Stimulated activated naive B cell treated with anti-CD40 and anti-IgM and Interleukin-4, amounts not matched to agents 10 μg/mL and 1 μg/mL and 100 μg/mL, for 72 hours (primary cell): ENCODE results near the gene PCAT6.

Source experiments
- ATAC-seq, 2 donors: fragments of 150-1000 bp; cut with Tn5 transposase; replicated peaks; 2 replicates each; pipeline ENCODE4 v1.10.0; 2021; ENCODE audit warnings: moderate library complexity in 1 of 2
- DNase-seq: peaks from one replicate; pipeline ENCODE4 v3.0.0; 2021
- H3K27ac Mint-ChIP-seq: one replicate; pipeline ENCODE4 v1.8.0; 2022; ENCODE audit warnings: mild to moderate bottlenecking, mixed read lengths
- H3K27me3 Mint-ChIP-seq, 2 donors: one replicate each; pipeline ENCODE4 v1.8.0; 2022; ENCODE audit warnings: mixed read lengths in 2 of 2
- H3K36me3 Mint-ChIP-seq, 2 donors: one replicate each; pipeline ENCODE4 v1.8.0; 2022; ENCODE audit warnings: mixed read lengths in 2 of 2, mild to moderate bottlenecking in 1 of 2
- H3K4me1 Mint-ChIP-seq, 2 donors: one replicate each; pipeline ENCODE4 v1.8.0; 2022; ENCODE audit warnings: mixed read lengths in 2 of 2, mild to moderate bottlenecking in 1 of 2
- H3K4me3 Mint-ChIP-seq, 2 donors: one replicate each; pipeline ENCODE4 v1.8.0; 2022; ENCODE audit warnings: mild to moderate bottlenecking in 2 of 2, mixed read lengths in 2 of 2, moderate library complexity in 1 of 2
- H3K9me3 Mint-ChIP-seq, 2 donors: one replicate each; pipeline ENCODE4 v1.8.0; 2022; ENCODE audit warnings: mixed read lengths in 2 of 2, mild to moderate bottlenecking in 1 of 2

The PCAT6 gene

GRCh38 chr1:202801175-202801574 is 9.6 kb upstream of the PCAT6 start:
- ATAC-seq (no peak), DNase-seq (no peak)
- Mint-ChIP-seq H3K4me1 (peaks cover 34 to 79% of the 10 kb centered on the region in 2 donors), H3K36me3 (peaks cover 5 to 11% of the 10 kb centered on the region in 2 donors), H3K4me3 (no peak overlapping the region), H3K9me3 (no peaks in the 10 kb centered on the region), H3K27ac (no peak overlapping the region), H3K27me3 (no peaks in the 10 kb centered on the region)

- ATAC-seq (no peak), DNase-seq (no peak)
- H3K36me3 Mint-ChIP-seq = peaks cover 5 to 11% of the 10 kb centered on the region in 2 donors
- no peaks in the 10 kb centered on the region for H3K27me3 Mint-ChIP-seq
- H3K27ac Mint-ChIP-seq = no peak overlapping the region
- H3K4me1 Mint-ChIP-seq = peaks cover 34 to 76% of the 10 kb centered on the region in 2 donors
- no peaks in the 10 kb centered on the region for H3K9me3 Mint-ChIP-seq
- no peak overlapping the region for H3K4me3 Mint-ChIP-seq
These were observed 8.7 kb upstream of the PCAT6 start for GRCh38 chr1:202802034-202802433.

GRCh38 chr1:202802998-202803932 is 7.5 kb upstream of the PCAT6 start:
- H3K27ac Mint-ChIP-seq = no peak overlapping the region

GRCh38 chr1:202804126-202804525 is 6.6 kb upstream of the PCAT6 start:
- ATAC-seq (no peak), DNase-seq (no peak)
- Mint-ChIP-seq H3K36me3 (peaks cover 3 to 8% of the 10 kb centered on the region in 2 donors), H3K27me3 (no peaks in the 10 kb centered on the region), H3K27ac (no peak overlapping the region), H3K4me1 (peaks cover 33 to 64% of the 10 kb centered on the region in 2 donors), H3K9me3 (no peaks in the 10 kb centered on the region), H3K4me3 (no peak overlapping the region)

More at GRCh38 chr1:202802998-202803932, 7.5 kb upstream of the PCAT6 start:
- DNase-seq (no peak), ATAC-seq (no peak)
- Mint-ChIP-seq H3K9me3 (no peaks in the 10 kb centered on the region), H3K36me3 (peaks cover 3 to 8% of the 10 kb centered on the region in 2 donors), H3K27me3 (no peaks in the 10 kb centered on the region), H3K4me3 (no peak overlapping the region), H3K4me1 (peaks cover 30 to 64% of the 10 kb centered on the region in 2 donors)

GRCh38 chr1:202805886-202806844 is 4.6 kb upstream of the PCAT6 start:
- no peaks in the 10 kb centered on the region for H3K36me3 Mint-ChIP-seq
- H3K9me3 Mint-ChIP-seq = no peaks in the 10 kb centered on the region
- peak overlapping the region; percentile 85 to 89 for H3K4me3 Mint-ChIP-seq
- peaks cover 0 to 1% of the 10 kb centered on the region in 2 donors for H3K27me3 Mint-ChIP-seq
- no peak for DNase-seq
- H3K27ac Mint-ChIP-seq = peak overlapping the region; percentile 89
- H3K4me1 Mint-ChIP-seq = peaks cover 31 to 65% of the 10 kb centered on the region in 2 donors
- peak; percentile 27 to 30 for ATAC-seq

- Mint-ChIP-seq H3K4me1 (peaks cover 35 to 70% of the 10 kb centered on the region in 2 donors), H3K27me3 (peaks cover 6 to 9% of the 10 kb centered on the region in 2 donors), H3K36me3 (no peaks in the 10 kb centered on the region), H3K27ac (peak overlapping the region; percentile 89), H3K9me3 (no peaks in the 10 kb centered on the region), H3K4me3 (peak overlapping the region; percentile 85 to 89)
- DNase-seq (peak; percentile 8), ATAC-seq (peak in 1 of 2 donors; percentile 4)
These were observed 3.8 kb upstream of the PCAT6 start for GRCh38 chr1:202806845-202807450.

GRCh38 chr1:202807451-202807925 is 3.3 kb upstream of the PCAT6 start:
- Mint-ChIP-seq H3K27me3 (peaks cover 6 to 12% of the 10 kb centered on the region in 2 donors), H3K27ac (peak overlapping the region; percentile 89), H3K4me1 (peaks cover 34 to 65% of the 10 kb centered on the region in 2 donors), H3K4me3 (peak overlapping the region; percentile 85 to 89), H3K9me3 (no peaks in the 10 kb centered on the region), H3K36me3 (no peaks in the 10 kb centered on the region)
- peak; percentile 12 to 25 for ATAC-seq
- no peak for DNase-seq

- H3K4me3 Mint-ChIP-seq = peak within 1 kb of the TSS; percentile 85 to 89
These were observed 2.6 kb upstream of the PCAT6 start, which contains the start of gene KDM5B for GRCh38 chr1:202807926-202808757. Gene KDM5B (minus strand): TSS chr1:202808421. CDS start chr1:202808305, 116 bp downstream.

GRCh38 chr1:202809597-202810159 is 1.1 kb upstream of the PCAT6 start:
- H3K27me3 Mint-ChIP-seq = peaks cover 11 to 14% of the 10 kb centered on the region in 2 donors
- DNase-seq (no peak), ATAC-seq (no peak)
- H3K4me3 Mint-ChIP-seq = peak overlapping the region in 1 of 2 donors; percentile 43
- no peaks in the 10 kb centered on the region for H3K9me3 Mint-ChIP-seq
- H3K4me1 Mint-ChIP-seq = peaks cover 29 to 48% of the 10 kb centered on the region in 2 donors
- no peak overlapping the region for H3K27ac Mint-ChIP-seq
- no peaks in the 10 kb centered on the region for H3K36me3 Mint-ChIP-seq

More at GRCh38 chr1:202807926-202808757, 2.6 kb upstream of the PCAT6 start, which contains the start of gene KDM5B:
- H3K27ac Mint-ChIP-seq = peak within 1 kb of the TSS; percentile 89
- peaks cover 31 to 59% of the 10 kb centered on the region in 2 donors for H3K4me1 Mint-ChIP-seq
- H3K36me3 Mint-ChIP-seq = no peaks in the 10 kb centered on the region
- peak; percentile 50 for DNase-seq
- H3K27me3 Mint-ChIP-seq = peaks cover 7 to 14% of the 10 kb centered on the region in 2 donors
- ATAC-seq = peak; percentile 43
- no peaks in the 10 kb centered on the region for H3K9me3 Mint-ChIP-seq

GRCh38 chr1:202810193-202810614 is 550 bp upstream of the PCAT6 start:
- no peaks in the 10 kb centered on the region for H3K9me3 Mint-ChIP-seq
- peaks cover 11 to 14% of the 10 kb centered on the region in 2 donors for H3K27me3 Mint-ChIP-seq
- DNase-seq (no peak), ATAC-seq (no peak)
- H3K36me3 Mint-ChIP-seq = no peaks in the 10 kb centered on the region
- H3K27ac Mint-ChIP-seq = peak overlapping the region; percentile 93
- peaks cover 29 to 46% of the 10 kb centered on the region in 2 donors for H3K4me1 Mint-ChIP-seq
- H3K4me3 Mint-ChIP-seq = peak overlapping the region; percentile 86 to 99

GRCh38 chr1:202811296-202812175 is 782 bp downstream of the PCAT6 start:
- no peak for DNase-seq
- peak; percentile 2 for ATAC-seq
- H3K9me3 Mint-ChIP-seq = no peaks in the 10 kb centered on the region
- peaks cover 11 to 14% of the 10 kb centered on the region in 2 donors for H3K27me3 Mint-ChIP-seq
- peak overlapping the region; percentile 86 to 99 for H3K4me3 Mint-ChIP-seq
- H3K4me1 Mint-ChIP-seq = peaks cover 18 to 32% of the 10 kb centered on the region in 2 donors
- H3K36me3 Mint-ChIP-seq = no peaks in the 10 kb centered on the region
- peak overlapping the region; percentile 38 for H3K27ac Mint-ChIP-seq
